HG02610 (cell line): Measurements from ENCODE around the gene SCARF1.

Experiments used
- ATAC-seq: cut with Tn5 transposase; IDR thresholded peaks from one replicate; pipeline ENCODE4 v1.9.1; 2021; ENCODE audit warnings: mild to moderate bottlenecking, moderate library complexity; ENCODE audit not compliant: unreplicated experiment

The SCARF1 gene

GRCh38 chr17:1648963-1649843 lies 3.7 kb upstream of the SCARF1 start:
- peak; percentile 43 for ATAC-seq

GRCh38 chr17:1648173-1648962 lies 2.8 kb upstream of the SCARF1 start:
- no peak for ATAC-seq

GRCh38 chr17:1647802-1648171 lies 2.3 kb upstream of the SCARF1 start:
- ATAC-seq = no peak

GRCh38 chr17:1646199-1646875 lies 805 bp upstream of the SCARF1 start:
- ATAC-seq = no peak

- peak; percentile 30 for ATAC-seq
Observed at GRCh38 chr17:1644493-1645206, 882 bp downstream of the SCARF1 start.

- no peak for ATAC-seq
Observed at GRCh38 chr17:1643999-1644492, 1.5 kb downstream of the SCARF1 start.

- ATAC-seq = no peak
Observed at GRCh38 chr17:1643293-1643998, 2.1 kb downstream of the SCARF1 start.

- ATAC-seq = no peak
Observed at GRCh38 chr17:1641065-1641403, 4.5 kb downstream of the SCARF1 start.

GRCh38 chr17:1640329-1641064 lies 5.0 kb downstream of the SCARF1 start:
- ATAC-seq = no peak

GRCh38 chr17:1639549-1640180 lies 5.9 kb downstream of the SCARF1 start:
- no peak for ATAC-seq

- ATAC-seq = no peak
Observed at GRCh38 chr17:1638624-1639300, 6.8 kb downstream of the SCARF1 start.

GRCh38 chr17:1638171-1638590 lies 7.4 kb downstream of the SCARF1 start:
- no peak for ATAC-seq

- no peak for ATAC-seq
Observed at GRCh38 chr17:1636732-1637285, 8.7 kb downstream of the SCARF1 start.

GRCh38 chr17:1635675-1636465 lies 9.7 kb downstream of the SCARF1 start:
- ATAC-seq = no peak

- ATAC-seq = no peak
Observed at GRCh38 chr17:1634841-1635650, 10.5 kb downstream of the SCARF1 start.

- ATAC-seq = no peak
Observed at GRCh38 chr17:1630662-1631061, 14.9 kb downstream of the SCARF1 start.
